Neural cell (in vitro differentiated cells): ENCODE data around the gene CERT1. TPM values are rescaled to one million over a fixed set of nuclear protein-coding genes. Genes with fewer than 3 reads are reported as not detected.

Source experiments
- H2AFZ ChIP-seq: fragments of 200-600, 300-800 bp; sonication (generic), shearing (Covaris generic); 2 replicates; pipeline ENCODE4 v1.6.0; 2014; ENCODE audit warnings: low read depth, mild to moderate bottlenecking, antibody characterized with exemption, low read length, moderate library complexity
- H3F3A ChIP-seq: fragments of 200-600 bp; shearing (Covaris generic); 2 replicates; pipeline ENCODE4 v1.6.1; 2016; ENCODE audit warnings: mild to moderate bottlenecking, moderate library complexity, mixed read lengths, antibody characterized with exemption, low read length; ENCODE audit not compliant: insufficient read depth, poor library complexity, severe bottlenecking
- H3K27ac ChIP-seq: fragments of 200-600, 300-800 bp; sonication (generic), shearing (Covaris generic); 2 replicates; pipeline ENCODE4 v1.5.1; 2014; ENCODE audit warnings: mild to moderate bottlenecking, low read length, moderate library complexity
- H3K27me3 ChIP-seq: fragments of 300-800, 200-600 bp; sonication (generic), shearing (Covaris generic); 2 replicates; pipeline ENCODE4 v1.6.0; 2014; ENCODE audit warnings: mild to moderate bottlenecking, low read depth, low read length, moderate library complexity; ENCODE audit not compliant: insufficient read depth
- H3K36me3 ChIP-seq: fragments of 300-800, 200-600 bp; sonication (generic), shearing (Covaris generic); 2 replicates; pipeline ENCODE4 v1.5.1; 2014; ENCODE audit warnings: mild to moderate bottlenecking, antibody characterized with exemption, low read length, moderate library complexity; ENCODE audit not compliant: insufficient read depth
- H3K4me2 ChIP-seq: fragments of 300-800, 200-600 bp; sonication (generic), shearing (Covaris generic); 2 replicates; pipeline ENCODE4 v1.6.0; 2014; ENCODE audit warnings: mild to moderate bottlenecking, low read length
- H3K4me3 ChIP-seq: fragments of 300-800, 200-600 bp; sonication (generic), shearing (Covaris generic); 2 replicates; pipeline ENCODE4 v1.5.1; 2014; ENCODE audit warnings: mild to moderate bottlenecking, low read length, moderate library complexity
- H3K79me2 ChIP-seq: fragments of 200-600 bp; shearing (Covaris generic); replicated peaks from 2 replicates; pipeline ENCODE4 v1.6.0; 2014; ENCODE audit warnings: mild to moderate bottlenecking, low read length, moderate library complexity; ENCODE audit not compliant: insufficient read depth
- H3K9ac ChIP-seq: fragments of 300-800, 200-600 bp; sonication (generic), shearing (Covaris generic); 2 replicates; pipeline ENCODE4 v1.6.1; 2016; ENCODE audit warnings: mild to moderate bottlenecking, low read length, mixed read lengths
- H3K9me2 ChIP-seq: fragments of 200-600 bp; shearing (Covaris generic); 2 replicates; pipeline ENCODE4 v1.6.1; 2016; ENCODE audit warnings: mild to moderate bottlenecking, low read length, mixed read lengths; ENCODE audit not compliant: insufficient read depth
- H3K9me3 ChIP-seq: fragments of 200-600, 300-800 bp; sonication (generic), shearing (Covaris generic); 2 replicates; pipeline ENCODE4 v1.6.1; 2016; ENCODE audit warnings: mild to moderate bottlenecking, mixed run types, low read length, moderate library complexity, mixed read lengths
- H4K20me1 ChIP-seq: fragments of 200-600 bp; shearing (Covaris generic); 2 replicates; pipeline ENCODE4 v1.6.1; 2016; ENCODE audit warnings: mild to moderate bottlenecking, mixed run types; ENCODE audit not compliant: insufficient read depth
- CTCF ChIP-seq: fragments of 450-650 bp; IDR thresholded peaks from 2 replicates; pipeline ENCODE4 v1.5.1; 2014; ENCODE audit warnings: antibody characterized with exemption, mild to moderate bottlenecking, moderate library complexity; ENCODE audit not compliant: poor library complexity, severe bottlenecking
- EP300 ChIP-seq: fragments of 450-650 bp; conservative IDR thresholded peaks from 2 replicates; pipeline ENCODE4 v1.6.1; 2014; ENCODE audit warnings: antibody characterized with exemption, mild to moderate bottlenecking, moderate library complexity; ENCODE audit not compliant: poor library complexity, severe bottlenecking
- EZH2 ChIP-seq: fragments of 200-600, 300-800 bp; shearing (Covaris generic), sonication (generic); IDR thresholded peaks from 2 replicates; pipeline ENCODE4 v1.6.1; 2014; ENCODE audit warnings: antibody characterized with exemption, low read length, borderline replicate concordance, mild to moderate bottlenecking; ENCODE audit not compliant: insufficient read depth, poor library complexity, severe bottlenecking
- MXI1 ChIP-seq: fragments of 450-650 bp; conservative IDR thresholded peaks from 2 replicates; pipeline ENCODE4 v1.6.1; 2014; ENCODE audit warnings: antibody characterized with exemption, mild to moderate bottlenecking; ENCODE audit not compliant: poor library complexity, severe bottlenecking
- POLR2AphosphoS5 ChIP-seq: IDR thresholded peaks from 2 replicates; pipeline ENCODE4 v1.6.1; 2012
- RAD21 ChIP-seq: fragments of 450-650 bp; conservative IDR thresholded peaks from 2 replicates; pipeline ENCODE4 v1.6.1; 2014; ENCODE audit warnings: antibody characterized with exemption, mild to moderate bottlenecking, moderate library complexity
- REST ChIP-seq: IDR thresholded peaks from 2 replicates; pipeline ENCODE4 v1.6.1; 2012; ENCODE audit warnings: borderline replicate concordance
- SMC3 ChIP-seq: fragments of 450-650 bp; conservative IDR thresholded peaks from 2 replicates; pipeline ENCODE4 v1.6.1; 2014; ENCODE audit warnings: antibody characterized with exemption, mild to moderate bottlenecking, moderate library complexity; ENCODE audit not compliant: poor library complexity
- TAF1 ChIP-seq: IDR thresholded peaks from 2 replicates; pipeline ENCODE4 v1.6.1; 2012; ENCODE audit warnings: low read depth
- polyA plus RNA-seq: library from polyadenylated mRNA; depleted of rRNA; stranded (reverse); fragments of >200 nt; gene quantifications from 2 replicates; pipeline ENCODE4 v1.2.3, GENCODE V29; 2014

The CERT1 gene
- polyA plus RNA-seq, 1 donor from 2014 or later: 24.3 TPM

- Histone ChIP-seq H2AFZ (no peak overlapping the region), H3F3A (no peaks in the 10 kb centered on the region), H3K27ac (no peak overlapping the region), H3K79me2 (no peaks in the 10 kb centered on the region), H3K9ac (no peak overlapping the region), H3K4me3 (no peak overlapping the region), H3K36me3 (no peaks in the 10 kb centered on the region), H3K27me3 (no peaks in the 10 kb centered on the region), H4K20me1 (no peaks in the 10 kb centered on the region), H3K9me3 (no peaks in the 10 kb centered on the region), H3K4me2 (no peak overlapping the region), H3K9me2 (no peaks in the 10 kb centered on the region)
- TF ChIP-seq CTCF (no peak), POLR2AphosphoS5 (no peak), RAD21 (no peak), MXI1 (no peak), SMC3 (no peak)
Observed at GRCh38 chr5:75545131-75545530, 33.7 kb upstream of the CERT1 start.

- Histone ChIP-seq H3K79me2 (peaks cover 10% of the 10 kb centered on the region), H3K9me3 (peaks cover 2% of the 10 kb centered on the region), H3F3A (no peaks in the 10 kb centered on the region), H3K4me2 (no peak overlapping the region), H3K9ac (no peak overlapping the region), H3K27ac (no peak overlapping the region), H3K36me3 (no peaks in the 10 kb centered on the region), H2AFZ (no peak overlapping the region), H4K20me1 (no peaks in the 10 kb centered on the region), H3K4me3 (no peak overlapping the region), H3K27me3 (no peaks in the 10 kb centered on the region), H3K9me2 (no peaks in the 10 kb centered on the region)
- no peak for TF ChIP-seq POLR2AphosphoS5
- no peak for TF ChIP-seq MXI1
- TF ChIP-seq SMC3: no peak
- no peak for TF ChIP-seq CTCF
- no peak for TF ChIP-seq REST
- TF ChIP-seq EP300: no peak
- TF ChIP-seq TAF1: no peak
- TF ChIP-seq RAD21: no peak
- TF ChIP-seq EZH2: no peak
Observed at GRCh38 chr5:75538211-75538610, 26.8 kb upstream of the CERT1 start.
